Breast epithelium (tissue), 3 donors: ENCODE results near the gene KCNQ5.

Source experiments
- CTCF ChIP-seq, 3 donors: fragments of 450-650 bp; IDR thresholded peaks; one replicate each; pipeline ENCODE4 v1.5.1; 2016 to 2017; ENCODE audit warnings: antibody characterized with exemption in 3 of 3, mild to moderate bottlenecking in 3 of 3, moderate library complexity in 3 of 3
- POLR2A ChIP-seq: fragments of 450-650 bp; IDR thresholded peaks from one replicate; pipeline ENCODE4 v1.6.1; 2016; ENCODE audit warnings: antibody characterized with exemption, mild to moderate bottlenecking, moderate library complexity
- POLR2AphosphoS5 ChIP-seq, 3 donors: sonication (generic); formaldehyde crosslinking; IDR thresholded peaks; one replicate each; pipeline ENCODE4 v1.6.1; 2017; ENCODE audit warnings: antibody characterized with exemption in 3 of 3

DNA sequence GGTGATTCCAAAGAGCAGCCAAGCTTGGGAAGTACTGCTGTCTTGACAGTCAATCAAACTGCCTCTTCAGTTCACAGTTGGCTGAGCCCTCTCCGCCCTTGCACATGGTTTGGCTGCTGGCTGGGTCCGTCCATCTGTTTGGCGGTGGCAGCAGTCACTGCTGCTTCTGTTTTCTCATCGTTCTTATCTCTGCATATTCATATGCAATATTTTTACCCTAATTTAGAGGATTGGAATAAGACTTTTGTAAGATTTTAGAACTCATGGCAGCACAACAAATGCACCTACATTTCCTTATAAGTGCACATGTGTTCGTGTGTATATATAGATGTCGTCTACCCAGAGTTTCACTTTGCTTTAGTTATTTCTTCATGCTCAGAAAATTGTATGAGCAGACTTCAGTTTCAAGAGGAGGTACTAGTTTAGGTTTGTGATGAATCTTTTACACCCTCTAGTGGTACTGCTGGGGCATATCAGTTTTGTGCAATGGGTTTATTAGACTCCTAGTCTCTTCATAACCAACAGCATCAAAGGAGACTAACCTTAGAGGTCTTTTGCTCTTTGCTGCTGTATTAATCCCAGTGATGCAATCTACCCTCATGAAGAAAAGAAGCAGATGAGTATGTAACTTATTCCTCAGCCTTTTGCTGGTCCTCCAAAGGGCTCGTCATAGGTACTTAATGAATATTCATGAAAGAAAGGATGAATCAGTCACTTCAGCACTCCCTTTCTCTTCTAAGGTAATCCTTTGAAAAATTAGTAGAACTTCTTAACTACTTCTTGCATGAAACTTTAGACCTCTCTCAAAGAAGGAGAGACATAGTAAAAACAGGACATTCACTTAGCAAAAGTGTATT lies 559.1 kb downstream of the KCNQ5 start:
- TF ChIP-seq CTCF (IDR thresholded peaks at IDR 0.05) (peak; percentile 66 to 77 (median 74)), POLR2A (no peak), POLR2AphosphoS5 (IDR thresholded peaks at IDR 0.05) (no peak)
